Stimulated activated CD8-positive, alpha-beta memory T cell treated with anti-CD3 and anti-CD28 coated beads, Interleukin-4, amount 100 ng/mL, for 48 hours (primary cell): Measurements from ENCODE around the gene UPK1A.

Experiments
- DNase-seq: peaks from one replicate; pipeline ENCODE4 v3.0.0-alpha.2; 2020

The UPK1A gene

GRCh38 chr19:35693835-35694599 is 27.7 kb downstream of the UPK1A start:
- DNase-seq, result peak; percentile 95

GRCh38 chr19:35695895-35696422 is 29.6 kb downstream of the UPK1A start:
- no peak for DNase-seq

GRCh38 chr19:35696835-35697234 is 30.5 kb downstream of the UPK1A start:
- no peak for DNase-seq

- DNase-seq, result peak; percentile 93
Measured at GRCh38 chr19:35702223-35703012, 36.1 kb downstream of the UPK1A start.

GRCh38 chr19:35703343-35703742 is 37.0 kb downstream of the UPK1A start:
- DNase-seq, result no peak

GRCh38 chr19:35704218-35704617 is 37.9 kb downstream of the UPK1A start, which contains the start of gene ZBTB32:
Gene ZBTB32, plus strand, starts transcription at chr19:35704558. Its CDS starts 10,069 bp downstream, at chr19:35714627.
- DNase-seq, result peak; percentile 45

GRCh38 chr19:35708391-35708790 is 42.1 kb downstream of the UPK1A start:
- DNase-seq, result no peak

GRCh38 chr19:35710784-35711723 is 44.7 kb downstream of the UPK1A start:
- DNase-seq, result peak; percentile 84

- DNase-seq, result peak; percentile 90
Measured at GRCh38 chr19:35712567-35713505, 46.5 kb downstream of the UPK1A start.

- no peak for DNase-seq
Measured at GRCh38 chr19:35713506-35713850, 47.2 kb downstream of the UPK1A start.

GRCh38 chr19:35713904-35714495 is 47.7 kb downstream of the UPK1A start:
- peak; percentile 40 for DNase-seq

GRCh38 chr19:35714601-35715354 is 48.5 kb downstream of the UPK1A start:
- peak; percentile 64 for DNase-seq

- peak; percentile 39 for DNase-seq
Measured at GRCh38 chr19:35715355-35715809, 49.1 kb downstream of the UPK1A start.

- DNase-seq, result peak; percentile 54
Measured at GRCh38 chr19:35715981-35716800, 49.9 kb downstream of the UPK1A start.

GRCh38 chr19:35716801-35717664 is 50.7 kb downstream of the UPK1A start:
- peak; percentile 96 for DNase-seq

GRCh38 chr19:35717665-35718344 is 51.5 kb downstream of the UPK1A start, which contains the start of gene KMT2B:
Gene KMT2B, plus strand, starts transcription at chr19:35718003. Its CDS starts 16 bp downstream, at chr19:35718019.
- DNase-seq, result no peak

- DNase-seq, result peak; percentile 80
Measured at GRCh38 chr19:35718345-35719041, 52.2 kb downstream of the UPK1A start.
